HepG2 (cell line): Measurements from ENCODE around the gene IFT172. TPM values are rescaled to one million over a fixed set of nuclear protein-coding genes. Genes with fewer than 3 reads are reported as not detected.

Experiments used
- ATAC-seq: fragments of 200-7000 bp; cut with Tn5 transposase; 3 replicates; pipeline ENCODE4 v1.9.1; 2020; ENCODE audit warnings: mild to moderate bottlenecking, moderate library complexity
- BruUV-seq: library from RNA; stranded (reverse); fragments of 400-500 nt; replicated peaks from 2 replicates; lab custom pipeline; 2021; lab: Mats Ljungman, UMichigan
- CTCF ChIA-PET: fragments of 300-600 bp; formaldehyde crosslinking; extraction: SDS; loops from one replicate; lab custom pipeline; 2021; ENCODE audit warnings: low total read pairs, inconsistent platforms, low intra/inter-chr PET ratio; lab: Yijun Ruan, JAX
- POLR2A ChIA-PET: fragments of 350-600 bp; sonication (Branson Sonifier 250); formaldehyde crosslinking; loops from one replicate; lab custom pipeline; 2020; ENCODE audit warnings: antibody characterized with exemption, inconsistent platforms; lab: Yijun Ruan, JAX
- DNase-seq: peaks from one replicate; pipeline ENCODE4 v3.0.0-alpha.2; 2015; ENCODE audit warnings: low spot score
- FAIRE-seq: peaks from 3 replicates; lab custom pipeline; 2011; peaks lifted over from hg19 to GRCh38; lab: Jason Lieb, UNC
- H2AFZ ChIP-seq: one replicate; pipeline ENCODE4 v1.6.1; 2011; ENCODE audit warnings: low read length, inconsistent platforms
- H3K27ac ChIP-seq: fragments of 300-600 bp; 3 replicates; pipeline ENCODE4 v1.8.0; 2011; ENCODE audit warnings: mixed run types, mild to moderate bottlenecking, mixed read lengths, low read length, inconsistent platforms; ENCODE audit not compliant: insufficient read depth; ENCODE audit errors: extremely low read length
- H3K27me3 ChIP-seq, 2 experiments: fragments of 200-600 bp in 1 of 2; 2 replicates in 1 of 2; 3 replicates in 1 of 2; pipeline versions ENCODE4 v1.6.0 to v1.8.0; 2011; ENCODE audit warnings: low read length in 2 of 2, mild to moderate bottlenecking in 2 of 2, moderate library complexity in 2 of 2, inconsistent platforms in 1 of 2; ENCODE audit not compliant: insufficient read depth in 2 of 2, control insufficient read depth in 1 of 2
- H3K36me3 ChIP-seq, 2 experiments: fragments of 200-600 bp in 1 of 2; replicated peaks in 1 of 2; 2 replicates in 1 of 2; 3 replicates in 1 of 2; pipeline versions ENCODE4 v1.5.1 to v1.8.0; 2011; ENCODE audit warnings: low read length in 2 of 2, inconsistent platforms in 1 of 2; ENCODE audit not compliant: insufficient read depth in 2 of 2, control insufficient read depth in 1 of 2
- H3K4me1 ChIP-seq: 2 replicates; pipeline ENCODE4 v1.5.1; 2012; ENCODE audit warnings: low read length, inconsistent platforms; ENCODE audit not compliant: insufficient read depth
- H3K4me2 ChIP-seq: 2 replicates; pipeline ENCODE4 v1.6.0; 2011; ENCODE audit warnings: low read depth, low read length, inconsistent platforms
- H3K4me3 ChIP-seq, 3 experiments: fragments of 200-600 bp in 1 of 3; sonication (generic), shearing (Covaris generic) in 1 of 3; replicated peaks in 1 of 3; 2 replicates each; pipeline ENCODE4 v1.5.1; 2011 to 2016; ENCODE audit warnings: low read length in 3 of 3, inconsistent platforms in 2 of 3, low read depth in 2 of 3, mild to moderate bottlenecking in 2 of 3, control low read depth in 1 of 3, mixed read lengths in 1 of 3; ENCODE audit not compliant: insufficient read depth in 1 of 3
- H3K79me2 ChIP-seq: one replicate; pipeline ENCODE4 v1.6.1; 2011; ENCODE audit warnings: low read length, inconsistent platforms; ENCODE audit not compliant: insufficient read depth
- H3K9ac ChIP-seq: 2 replicates; pipeline ENCODE4 v1.6.0; 2011; ENCODE audit warnings: mild to moderate bottlenecking, low read depth, low read length, inconsistent platforms; ENCODE audit not compliant: insufficient read depth
- H3K9me3 ChIP-seq: 2 replicates; pipeline ENCODE4 v1.5.1; 2012; ENCODE audit warnings: mild to moderate bottlenecking, low read length
- H4K20me1 ChIP-seq: 2 replicates; pipeline ENCODE4 v1.6.0; 2011; ENCODE audit warnings: inconsistent platforms, mild to moderate bottlenecking, low read length, moderate library complexity; ENCODE audit not compliant: insufficient read depth
- ARID2 ChIP-seq: sonication (generic); formaldehyde crosslinking; IDR thresholded peaks from 2 replicates; pipeline ENCODE4 v1.8.1; 2022; ENCODE audit warnings: mild to moderate bottlenecking, missing genetic modification reagents, borderline replicate concordance
- BCL6 ChIP-seq: IDR thresholded peaks from 2 replicates; pipeline ENCODE4 v1.6.1; 2016; ENCODE audit warnings: missing genetic modification reagents, missing compliant biosample characterization
- CEBPG ChIP-seq: IDR thresholded peaks from 2 replicates; pipeline ENCODE4 v1.6.1; 2016
- ELF4 ChIP-seq: sonication (generic); formaldehyde crosslinking; IDR thresholded peaks from 2 replicates; pipeline ENCODE4 v1.5.0; 2020; ENCODE audit warnings: missing genetic modification reagents, mild to moderate bottlenecking, moderate library complexity, borderline replicate concordance
- FOXJ3 ChIP-seq: sonication (generic); formaldehyde crosslinking; IDR thresholded peaks from 2 replicates; pipeline ENCODE4 v1.4.0; 2020; ENCODE audit warnings: missing genetic modification reagents, mild to moderate bottlenecking, borderline replicate concordance
- FOXP1 ChIP-seq, 2 experiments: fragments of 450-650 bp in 1 of 2; IDR thresholded peaks; 2 replicates each; pipeline ENCODE4 v1.6.1; 2017 to 2018; ENCODE audit warnings: antibody characterized with exemption in 1 of 2
- ISL2 ChIP-seq: sonication (generic); formaldehyde crosslinking; IDR thresholded peaks from 2 replicates; pipeline ENCODE4 v1.5.0; 2020; ENCODE audit warnings: missing genetic modification reagents
- NCOA2 ChIP-seq: sonication (generic); formaldehyde crosslinking; IDR thresholded peaks from 2 replicates; pipeline ENCODE4 v1.8.0; 2022; ENCODE audit warnings: inconsistent platforms
- NFIC ChIP-seq: IDR thresholded peaks from 2 replicates; pipeline ENCODE4 v1.6.1; 2012; ENCODE audit warnings: mild to moderate bottlenecking, low read length, inconsistent platforms
- SMC3 ChIP-seq: IDR thresholded peaks from 2 replicates; pipeline ENCODE4 v1.6.1; 2011; ENCODE audit warnings: low read length, improper control_type of control experiment
- TGIF2 ChIP-seq: IDR thresholded peaks from 2 replicates; pipeline ENCODE4 v1.6.1; 2016; ENCODE audit warnings: control low read depth, missing compliant biosample characterization
- TMF1 ChIP-seq: sonication (generic); formaldehyde crosslinking; IDR thresholded peaks from 2 replicates; pipeline ENCODE4 v1.8.1; 2022; ENCODE audit warnings: low read depth, missing genetic modification reagents
- ZMYM3 ChIP-seq: sonication (generic); formaldehyde crosslinking; IDR thresholded peaks from 2 replicates; pipeline ENCODE4 v1.5.1; 2020; ENCODE audit warnings: mild to moderate bottlenecking, missing genetic modification reagents
- ZMYM4 ChIP-seq: sonication (generic); formaldehyde crosslinking; IDR thresholded peaks from 2 replicates; pipeline ENCODE4 v1.8.1; 2023; ENCODE audit warnings: mild to moderate bottlenecking, missing genetic modification reagents
- ZNF264 ChIP-seq: sonication (generic); formaldehyde crosslinking; IDR thresholded peaks from 2 replicates; pipeline ENCODE4 v1.4.0; 2020; ENCODE audit warnings: missing genetic modification reagents
- ZNF331 ChIP-seq: sonication (generic); formaldehyde crosslinking; IDR thresholded peaks from 2 replicates; pipeline ENCODE4 v1.4.0; 2020; ENCODE audit warnings: missing genetic modification reagents
- ZNF672 ChIP-seq: sonication (generic); formaldehyde crosslinking; IDR thresholded peaks from 2 replicates; pipeline ENCODE4 v1.8.1; 2022; ENCODE audit warnings: missing genetic modification reagents
- ZNF780A ChIP-seq: sonication (generic); formaldehyde crosslinking; IDR thresholded peaks from 2 replicates; pipeline ENCODE4 v1.8.0; 2022; ENCODE audit warnings: mild to moderate bottlenecking, missing genetic modification reagents, moderate library complexity
- WGBS: methylation state at CpG from one replicate; pipeline ENCODE4 v1.1.6; 2017; ENCODE audit warnings: low lambda C conversion rate; 5-methylcytosine and 5-hydroxymethylcytosine counted together
- in situ Hi-C: cut with HindIII; loops from 2 replicates; pipeline ENCODE4 v1.10.0; 2017; ENCODE audit warnings: low pct_unique_long_range_greater_than_20kb; ENCODE audit not compliant: extremely low pct_ligation_motif_present
- intact Hi-C: fragments of 100-400 bp; cut with micrococcal nuclease; formaldehyde crosslinking; loops from one replicate; pipeline ENCODE4 v1.10.0; 2022; ENCODE audit not compliant: unreplicated experiment
- polyA plus RNA-seq, 8 experiments: library from polyadenylated mRNA; depleted of rRNA in 3 of 8; stranded (reverse) in 7 of 8; unstranded in 1 of 8; fragments of >200 nt; fragmentation: Illumina TruSeq in 4 of 8; extraction: Trizol in 4 of 8; gene quantifications; 2 replicates each; pipeline versions ENCODE4 v1.2.1 to v1.2.3, GENCODE V29; 2011 to 2016; ENCODE audit warnings: low read depth in 4 of 8, missing spikeins in 1 of 8, mixed read lengths in 1 of 8; ENCODE audit not compliant: insufficient read depth in 1 of 8
- total RNA-seq, 5 experiments: library from RNA; depleted of rRNA; stranded (reverse); fragments of >200 nt; fragmentation: Illumina TruSeq; extraction: Trizol; gene quantifications; 2 replicates each; pipeline ENCODE4 v1.2.3, GENCODE V29; 2016; ENCODE audit warnings: low read depth in 1 of 5
- TF ChIP-seq, protein P1 (sequence below): sonication (generic); formaldehyde crosslinking; conservative IDR thresholded peaks from 2 replicates; pipeline ENCODE4 v1.8.0; 2022; ENCODE audit warnings: mild to moderate bottlenecking, moderate library complexity, missing genetic modification reagents
- TF ChIP-seq, protein P2 (sequence below): sonication (generic); formaldehyde crosslinking; IDR thresholded peaks from 2 replicates; pipeline ENCODE4 v1.4.0; 2020; ENCODE audit warnings: missing genetic modification reagents
- TF ChIP-seq, protein P3 (sequence below): sonication (generic); formaldehyde crosslinking; IDR thresholded peaks from 2 replicates; pipeline ENCODE4 v1.8.1; 2023; ENCODE audit warnings: mild to moderate bottlenecking, missing genetic modification reagents

The IFT172 gene
- total and polyA plus RNA-seq, 2 of the 13 experiments (the other 11 are each of a cell fraction or from before 2014, with no cell fraction given): 21.6 to 35.7 TPM

DNA sequence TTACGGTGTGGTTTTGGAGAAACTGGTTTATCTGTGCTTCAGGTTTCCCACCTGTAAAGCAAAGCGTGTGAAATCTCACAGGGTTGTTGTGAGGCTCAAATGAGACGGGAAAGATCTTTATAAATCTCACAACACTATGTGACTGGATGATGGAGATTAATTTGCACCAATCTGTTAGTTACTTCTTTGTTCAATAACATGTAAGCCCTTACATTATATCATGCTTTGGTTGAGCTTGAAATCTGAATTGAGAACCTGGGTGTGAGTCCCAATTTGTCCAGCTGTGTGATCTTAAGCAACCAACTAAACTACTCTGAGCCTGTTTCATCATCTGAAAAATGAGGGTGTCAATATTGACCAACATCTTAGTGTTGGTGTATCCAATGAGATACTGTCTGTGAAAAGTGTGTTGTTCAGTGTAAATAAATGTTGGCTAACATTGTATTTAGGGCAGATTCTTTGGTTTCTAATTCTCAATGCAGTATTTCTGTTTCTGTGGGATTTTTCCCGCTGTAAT lies 6.4 kb upstream of the IFT172 start:
- CTCF ChIA-PET: no interaction called here
- Histone ChIP-seq H2AFZ (peak overlapping the region; percentile 0), H4K20me1 (no peaks in the 10 kb centered on the region), H3K27ac (peak overlapping the region; percentile 86), H3K9ac (peak overlapping the region; percentile 74), H3K79me2 (no peaks in the 10 kb centered on the region), H3K4me1 (peaks cover 56% of the 10 kb centered on the region), H3K4me3 (peak overlapping the region; percentile 81 to 85 (median 83)), H3K9me3 (no peaks in the 10 kb centered on the region), H3K36me3 (no peaks in the 10 kb centered on the region), H3K4me2 (peak overlapping the region; percentile 95), H3K27me3 (no peaks in the 10 kb centered on the region)
- FAIRE-seq: no peak
- in situ Hi-C loops (no loop called here), intact Hi-C loops (loop anchor here (5.0 kb wide), 1 partner anchor 86 kb away; the partner anchor contains the start of gene ZNF512)
- DNase-seq: peak; percentile 49
- WGBS: 1% methylated on average over 4 of the region's 4 CpGs
- POLR2A ChIA-PET: interaction anchor here (1.2 to 1.5 kb wide), 2 partner anchors 87 to 119 kb away, joined by 3 to 8 read pairs; partner anchors contain the start of gene ZNF512
- ATAC-seq: no peak
- no TSS peak for BruUV-seq
- peak; percentile 42; the same call in 1 of the 2 replicates for TF ChIP-seq NFIC
- TF ChIP-seq ZMYM3 (CRISPR knock-in tag): peak; percentile 99
- peak; percentile 86 for TF ChIP-seq ZNF780A (CRISPR knock-in tag)
- TF ChIP-seq ZMYM4 (CRISPR knock-in tag): no peak
- peak; percentile 22; the same call in 1 of the 2 replicates for TF ChIP-seq TGIF2 (CRISPR knock-in tag)
- TF ChIP-seq FOXP1 (IDR thresholded peaks at IDR 0.05): peak; percentile 84; the same call in 1 of the 2 replicates
- peak; percentile 79 for TF ChIP-seq FOXP1 (CRISPR knock-in tag; IDR thresholded peaks at IDR 0.05)
- 0 out of 2 replicates have a peak, but pooled peaks have one; percentile 41 for TF ChIP-seq ZNF672 (CRISPR knock-in tag)
- peak; percentile 31; the same call in 1 of the 2 replicates for TF ChIP-seq ZNF331
- TF ChIP-seq NCOA2 (CRISPR knock-in tag): no peak
- peak; percentile 76 for TF ChIP-seq FOXJ3 (CRISPR knock-in tag)
- TF ChIP-seq, protein P1, sequence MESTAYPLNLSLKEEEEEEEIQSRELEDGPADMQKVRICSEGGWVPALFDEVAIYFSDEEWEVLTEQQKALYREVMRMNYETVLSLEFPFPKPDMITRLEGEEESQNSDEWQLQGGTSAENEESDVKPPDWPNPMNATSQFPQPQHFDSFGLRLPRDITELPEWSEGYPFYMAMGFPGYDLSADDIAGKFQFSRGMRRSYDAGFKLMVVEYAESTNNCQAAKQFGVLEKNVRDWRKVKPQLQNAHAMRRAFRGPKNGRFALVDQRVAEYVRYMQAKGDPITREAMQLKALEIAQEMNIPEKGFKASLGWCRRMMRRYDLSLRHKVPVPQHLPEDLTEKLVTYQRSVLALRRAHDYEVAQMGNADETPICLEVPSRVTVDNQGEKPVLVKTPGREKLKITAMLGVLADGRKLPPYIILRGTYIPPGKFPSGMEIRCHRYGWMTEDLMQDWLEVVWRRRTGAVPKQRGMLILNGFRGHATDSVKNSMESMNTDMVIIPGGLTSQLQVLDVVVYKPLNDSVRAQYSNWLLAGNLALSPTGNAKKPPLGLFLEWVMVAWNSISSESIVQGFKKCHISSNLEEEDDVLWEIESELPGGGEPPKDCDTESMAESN: peak; percentile 62
- peak; percentile 4; the same call in 1 of the 2 replicates for TF ChIP-seq SMC3
- 0 out of 2 replicates have a peak, but pooled peaks have one; percentile 14 for TF ChIP-seq ELF4 (CRISPR knock-in tag)
- 0 out of 2 replicates have a peak, but pooled peaks have one; percentile 59 for TF ChIP-seq ISL2 (CRISPR knock-in tag)
- peak; percentile 16; the same call in 1 of the 2 replicates for TF ChIP-seq BCL6 (CRISPR knock-in tag)
- 0 out of 2 replicates have a peak, but pooled peaks have one; percentile 41 for TF ChIP-seq ARID2
- TF ChIP-seq, protein P2, sequence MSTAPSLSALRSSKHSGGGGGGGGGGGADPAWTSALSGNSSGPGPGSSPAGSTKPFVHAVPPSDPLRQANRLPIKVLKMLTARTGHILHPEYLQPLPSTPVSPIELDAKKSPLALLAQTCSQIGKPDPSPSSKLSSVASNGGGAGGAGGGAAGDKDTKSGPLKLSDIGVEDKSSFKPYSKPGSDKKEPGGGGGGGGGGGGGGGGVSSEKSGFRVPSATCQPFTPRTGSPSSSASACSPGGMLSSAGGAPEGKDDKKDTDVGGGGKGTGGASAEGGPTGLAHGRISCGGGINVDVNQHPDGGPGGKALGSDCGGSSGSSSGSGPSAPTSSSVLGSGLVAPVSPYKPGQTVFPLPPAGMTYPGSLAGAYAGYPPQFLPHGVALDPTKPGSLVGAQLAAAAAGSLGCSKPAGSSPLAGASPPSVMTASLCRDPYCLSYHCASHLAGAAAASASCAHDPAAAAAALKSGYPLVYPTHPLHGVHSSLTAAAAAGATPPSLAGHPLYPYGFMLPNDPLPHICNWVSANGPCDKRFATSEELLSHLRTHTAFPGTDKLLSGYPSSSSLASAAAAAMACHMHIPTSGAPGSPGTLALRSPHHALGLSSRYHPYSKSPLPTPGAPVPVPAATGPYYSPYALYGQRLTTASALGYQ (CRISPR knock-in tag): 0 out of 2 replicates have a peak, but pooled peaks have one; percentile 24
- TF ChIP-seq, protein P3, sequence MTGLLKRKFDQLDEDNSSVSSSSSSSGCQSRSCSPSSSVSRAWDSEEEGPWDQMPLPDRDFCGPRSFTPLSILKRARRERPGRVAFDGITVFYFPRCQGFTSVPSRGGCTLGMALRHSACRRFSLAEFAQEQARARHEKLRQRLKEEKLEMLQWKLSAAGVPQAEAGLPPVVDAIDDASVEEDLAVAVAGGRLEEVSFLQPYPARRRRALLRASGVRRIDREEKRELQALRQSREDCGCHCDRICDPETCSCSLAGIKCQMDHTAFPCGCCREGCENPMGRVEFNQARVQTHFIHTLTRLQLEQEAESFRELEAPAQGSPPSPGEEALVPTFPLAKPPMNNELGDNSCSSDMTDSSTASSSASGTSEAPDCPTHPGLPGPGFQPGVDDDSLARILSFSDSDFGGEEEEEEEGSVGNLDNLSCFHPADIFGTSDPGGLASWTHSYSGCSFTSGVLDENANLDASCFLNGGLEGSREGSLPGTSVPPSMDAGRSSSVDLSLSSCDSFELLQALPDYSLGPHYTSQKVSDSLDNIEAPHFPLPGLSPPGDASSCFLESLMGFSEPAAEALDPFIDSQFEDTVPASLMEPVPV (CRISPR knock-in tag): no peak
- TF ChIP-seq CEBPG (CRISPR knock-in tag): peak; percentile 86
- TF ChIP-seq TMF1 (CRISPR knock-in tag): peak; percentile 61; the same call in 1 of the 2 replicates
- 0 out of 2 replicates have a peak, but pooled peaks have one; percentile 20 for TF ChIP-seq ZNF264 (CRISPR knock-in tag)
